SK-N-SH (cell line): ENCODE results near the gene C11orf54. TPM values are rescaled to one million over a fixed set of nuclear protein-coding genes. Genes with fewer than 3 reads are reported as not detected.

ENCODE experiments used
- CTCF ChIA-PET: fragments of 300-600, 350-600 bp; formaldehyde crosslinking; extraction: SDS; loops from one replicate; lab custom pipeline; 2021; lab: Yijun Ruan, JAX
- POLR2A ChIA-PET: fragments of 350-600 bp; sonication (Branson Sonifier 250); formaldehyde crosslinking; extraction: SDS; loops from one replicate; lab custom pipeline; 2020; ENCODE audit warnings: antibody characterized with exemption, inconsistent platforms; lab: Yijun Ruan, JAX
- DNase-seq: peaks from one replicate; pipeline ENCODE4 v3.0.0; 2012
- H2AFZ ChIP-seq: fragments of 200-600 bp; sonication (generic); 2 replicates; pipeline ENCODE4 v1.8.1; 2016; ENCODE audit warnings: antibody characterized with exemption, mild to moderate bottlenecking, low read depth
- H3F3A ChIP-seq: fragments of 200-600 bp; sonication (generic); replicated peaks from 2 replicates; pipeline ENCODE3; 2016; ENCODE audit warnings: antibody characterized with exemption, mild to moderate bottlenecking; ENCODE audit not compliant: insufficient read depth
- H3K27ac ChIP-seq, 2 experiments: fragments of 200-500 bp in 1 of 2; fragments of 200-600 bp in 1 of 2; sonication (Bioruptor generic) in 1 of 2; sonication (generic), shearing (Covaris generic) in 1 of 2; 2 replicates each; pipeline versions ENCODE4 v1.5.1 to v1.6.1; 2014 to 2016; ENCODE audit warnings: low read depth in 2 of 2, inconsistent platforms in 1 of 2, low read length in 1 of 2, mild to moderate bottlenecking in 1 of 2, mixed read lengths in 1 of 2
- H3K27me3 ChIP-seq: fragments of 200-600 bp; sonication (generic), shearing (Covaris generic); 2 replicates; pipeline ENCODE4 v1.6.1; 2016; ENCODE audit warnings: mixed run types; ENCODE audit not compliant: insufficient read depth
- H3K36me3 ChIP-seq, 2 experiments: fragments of 200-500 bp in 1 of 2; fragments of 200-600 bp in 1 of 2; sonication (Bioruptor generic) in 1 of 2; sonication (generic) in 1 of 2; replicated peaks in 1 of 2; 2 replicates each; pipeline versions ENCODE3 to v1.5.1; 2014 to 2016; ENCODE audit warnings: low read length in 1 of 2, mild to moderate bottlenecking in 1 of 2; ENCODE audit not compliant: insufficient read depth in 2 of 2, control insufficient read depth in 1 of 2
- H3K4me1 ChIP-seq, 2 experiments: fragments of 200-500 bp in 1 of 2; fragments of 200-600 bp in 1 of 2; sonication (Bioruptor generic) in 1 of 2; sonication (generic), shearing (Covaris generic) in 1 of 2; 2 replicates each; pipeline versions ENCODE4 v1.5.1 to v1.6.1; 2014 to 2016; ENCODE audit warnings: low read depth in 1 of 2, low read length in 1 of 2, mixed run types in 1 of 2; ENCODE audit not compliant: insufficient read depth in 2 of 2, control insufficient read depth in 1 of 2
- H3K4me2 ChIP-seq: fragments of 200-600 bp; sonication (generic), shearing (Covaris generic); 2 replicates; pipeline ENCODE4 v1.6.1; 2017; ENCODE audit warnings: mixed run types
- H3K4me3 ChIP-seq, 2 experiments: fragments of 200-500 bp in 1 of 2; fragments of 200-600 bp in 1 of 2; sonication (Bioruptor generic) in 1 of 2; sonication (generic), shearing (Covaris generic) in 1 of 2; 2 replicates each; pipeline versions ENCODE4 v1.5.1 to v1.8.1; 2014 to 2016; ENCODE audit warnings: low read depth in 2 of 2, inconsistent platforms in 1 of 2, low read length in 1 of 2, mild to moderate bottlenecking in 1 of 2, mixed read lengths in 1 of 2, moderate library complexity in 1 of 2
- H3K79me2 ChIP-seq: fragments of 200-600 bp; sonication (generic); 2 replicates; pipeline ENCODE4 v1.8.1; 2017; ENCODE audit warnings: mild to moderate bottlenecking; ENCODE audit not compliant: insufficient read depth
- H3K9ac ChIP-seq: fragments of 200-600 bp; sonication (generic); 2 replicates; pipeline ENCODE4 v1.6.1; 2017; ENCODE audit warnings: mixed run types
- H3K9me2 ChIP-seq: fragments of 200-600 bp; sonication (generic); 2 replicates; pipeline ENCODE4 v1.6.1; 2017; ENCODE audit warnings: mixed run types
- H3K9me3 ChIP-seq: fragments of 200-600 bp; sonication (generic); 2 replicates; pipeline ENCODE4 v1.6.1; 2017; ENCODE audit warnings: mixed run types, mild to moderate bottlenecking, moderate library complexity
- H4K20me1 ChIP-seq: fragments of 200-600 bp; sonication (generic); 2 replicates; pipeline ENCODE4 v1.6.1; 2017; ENCODE audit warnings: mild to moderate bottlenecking, mixed run types; ENCODE audit not compliant: insufficient read depth
- CHD2 ChIP-seq: fragments of 150-350 bp; IDR thresholded peaks from 2 replicates; pipeline ENCODE4 v1.6.1; 2018; ENCODE audit warnings: low read length; ENCODE audit not compliant: partially characterized antibody
- CTCF ChIP-seq: fragments of 200-600 bp; sonication (generic); IDR thresholded peaks from 2 replicates; pipeline ENCODE4 v1.6.1; 2017; ENCODE audit warnings: antibody characterized with exemption, mild to moderate bottlenecking, moderate library complexity
- EP300 ChIP-seq, 2 experiments: IDR thresholded peaks; 2 replicates each; pipeline versions ENCODE4 v1.4.0 to v1.6.1; 2012; ENCODE audit warnings: borderline replicate concordance in 1 of 2, low read depth in 1 of 2, low read length in 1 of 2
- EZH2phosphoT487 ChIP-seq: fragments of 200-600 bp; sonication (generic); IDR thresholded peaks from 2 replicates; pipeline ENCODE4 v1.6.1; 2017; ENCODE audit warnings: low read depth, mixed run types, mild to moderate bottlenecking, antibody characterized with exemption, moderate library complexity, borderline replicate concordance
- FOXJ3 ChIP-seq: sonication (generic); formaldehyde crosslinking; IDR thresholded peaks from 2 replicates; pipeline ENCODE4 v1.5.1; 2020; ENCODE audit warnings: mild to moderate bottlenecking, missing genetic modification reagents
- FOXM1 ChIP-seq: IDR thresholded peaks from 2 replicates; pipeline ENCODE4 v1.4.0; 2012; ENCODE audit warnings: low read depth, mild to moderate bottlenecking
- GABPA ChIP-seq: IDR thresholded peaks from 2 replicates; pipeline ENCODE4 v1.4.0; 2012; ENCODE audit warnings: low read depth, mild to moderate bottlenecking
- IRF3 ChIP-seq: fragments of 150-350 bp; IDR thresholded peaks from 2 replicates; pipeline ENCODE4 v1.6.1; 2016; ENCODE audit warnings: mild to moderate bottlenecking, low read depth, low read length
- JUND ChIP-seq: IDR thresholded peaks from 2 replicates; pipeline ENCODE4 v1.4.0; 2012
- MAX ChIP-seq: IDR thresholded peaks from 2 replicates; pipeline ENCODE4 v1.4.0; 2012; ENCODE audit warnings: low read depth
- MEF2A ChIP-seq: IDR thresholded peaks from 2 replicates; pipeline ENCODE4 v1.4.0; 2012; ENCODE audit warnings: low read depth, borderline replicate concordance
- NFIC ChIP-seq: IDR thresholded peaks from 2 replicates; pipeline ENCODE4 v1.4.0; 2012; ENCODE audit warnings: borderline replicate concordance
- NRF1 ChIP-seq: IDR thresholded peaks from 2 replicates; pipeline ENCODE4 v1.6.1; 2012; ENCODE audit warnings: low read depth, mild to moderate bottlenecking, low read length
- POLR2AphosphoS5 ChIP-seq: IDR thresholded peaks from 2 replicates; pipeline ENCODE4 v1.6.1; 2012; ENCODE audit warnings: low read depth, low read length
- RAD21 ChIP-seq: IDR thresholded peaks from 2 replicates; pipeline ENCODE4 v1.6.1; 2012; ENCODE audit warnings: mild to moderate bottlenecking, low read length
- RCOR1 ChIP-seq: fragments of 150-350 bp; IDR thresholded peaks from 2 replicates; pipeline ENCODE4 v1.6.1; 2017; ENCODE audit warnings: antibody characterized with exemption, low read length
- RFX5 ChIP-seq: IDR thresholded peaks from 2 replicates; pipeline ENCODE4 v1.6.1; 2012; ENCODE audit warnings: mild to moderate bottlenecking, improper control_type of control experiment, low read length
- RXRA ChIP-seq: IDR thresholded peaks from 2 replicates; pipeline ENCODE4 v1.4.0; 2012; ENCODE audit warnings: low read depth, mild to moderate bottlenecking, borderline replicate concordance
- SIN3A ChIP-seq: IDR thresholded peaks from 2 replicates; pipeline ENCODE4 v1.6.1; 2012; ENCODE audit warnings: low read depth, mild to moderate bottlenecking, low read length, moderate library complexity, borderline replicate concordance
- TAF1 ChIP-seq: IDR thresholded peaks from 2 replicates; pipeline ENCODE4 v1.6.1; 2012; ENCODE audit warnings: low read depth, mild to moderate bottlenecking, low read length, moderate library complexity, borderline replicate concordance
- TCF12 ChIP-seq: IDR thresholded peaks from 2 replicates; pipeline ENCODE4 v1.4.0; 2012
- TEAD4 ChIP-seq: IDR thresholded peaks from 2 replicates; pipeline ENCODE4 v1.4.0; 2012; ENCODE audit warnings: mild to moderate bottlenecking, borderline replicate concordance; ENCODE audit not compliant: insufficient read depth
- USF1 ChIP-seq: IDR thresholded peaks from 2 replicates; pipeline ENCODE4 v1.4.0; 2012; ENCODE audit warnings: low read depth, borderline replicate concordance
- YY1 ChIP-seq: IDR thresholded peaks from 2 replicates; pipeline ENCODE4 v1.4.0; 2012; ENCODE audit warnings: low read depth, mild to moderate bottlenecking
- WGBS: methylation state at CpG from one replicate; pipeline ENCODE4 v1.1.6; 2017; ENCODE audit warnings: low lambda C conversion rate; 5-methylcytosine and 5-hydroxymethylcytosine counted together
- polyA plus RNA-seq, 3 experiments: library from polyadenylated mRNA; depleted of rRNA; stranded (reverse); fragments of >200 nt; gene quantifications; 2 replicates each; pipeline ENCODE4 v1.2.3, GENCODE V29; 2012

C11orf54 gene
- polyA plus RNA-seq, 1 of the 3 experiments (the other 2 are of a cell fraction): 7.7 TPM

- Histone ChIP-seq H3K4me3 (no peak overlapping the region), H3K9me2 (no peaks in the 10 kb centered on the region), H4K20me1 (no peaks in the 10 kb centered on the region), H3K4me2 (no peak overlapping the region), H3K4me1 (no peaks in the 10 kb centered on the region), H3K27me3 (no peaks in the 10 kb centered on the region), H3K9ac (no peak overlapping the region), H3K9me3 (no peaks in the 10 kb centered on the region), H3F3A (no peaks in the 10 kb centered on the region), H3K27ac (no peak overlapping the region), H3K79me2 (no peaks in the 10 kb centered on the region), H3K36me3 (peaks cover under 1 to 2% of the 10 kb centered on the region in 2 experiments), H2AFZ (no peak overlapping the region)
- ChIA-PET POLR2A (no interaction called here), CTCF (no interaction called here)
- WGBS: 86% methylated on average over 3 of the region's 3 CpGs
- TF ChIP-seq RCOR1 (no peak), TCF12 (no peak), RXRA (no peak), CTCF (no peak), NRF1 (no peak), EP300 (IDR thresholded peaks at IDR 0.05; ENCODE audit: borderline replicate concordance in 1 of 2, low read depth in 1 of 2, low read length in 1 of 2) (no peak), USF1 (no peak), IRF3 (no peak), NFIC (no peak), SIN3A (no peak), EZH2phosphoT487 (no peak), FOXJ3 (no peak), RFX5 (no peak)
- DNase-seq: no peak
Observed at GRCh38 chr11:93767018-93767417, 25.5 kb downstream of the C11orf54 start.

GRCh38 chr11:93770160-93770559 lies 28.7 kb downstream of the C11orf54 start:
- no peak for DNase-seq
- no peak overlapping the region for H3K4me3 ChIP-seq
- H3K9ac ChIP-seq: no peak overlapping the region
- no peak overlapping the region for H3K4me2 ChIP-seq
- no peaks in the 10 kb centered on the region for H3K27me3 ChIP-seq
- no peaks in the 10 kb centered on the region for H3F3A ChIP-seq
- ChIA-PET POLR2A (no interaction called here), CTCF (no interaction called here)
- H3K36me3 ChIP-seq: no peaks in the 10 kb centered on the region
- no peaks in the 10 kb centered on the region for H3K9me3 ChIP-seq
- no peaks in the 10 kb centered on the region for H3K9me2 ChIP-seq
- WGBS: 32% methylated on average over 1 of the region's 1 CpG
- H3K79me2 ChIP-seq: no peaks in the 10 kb centered on the region
- no peak overlapping the region for H3K27ac ChIP-seq
- H2AFZ ChIP-seq: no peak overlapping the region
- H3K4me1 ChIP-seq: no peaks in the 10 kb centered on the region
- no peaks in the 10 kb centered on the region for H4K20me1 ChIP-seq
- TF ChIP-seq EP300 (IDR thresholded peaks at IDR 0.05; ENCODE audit: borderline replicate concordance in 1 of 2, low read depth in 1 of 2, low read length in 1 of 2) (no peak), RAD21 (no peak), IRF3 (no peak), NRF1 (no peak), GABPA (no peak), FOXM1 (no peak), TEAD4 (no peak), YY1 (no peak), MEF2A (no peak), JUND (no peak), RXRA (no peak), CTCF (no peak), POLR2AphosphoS5 (no peak), CHD2 (no peak), MAX (no peak), TAF1 (no peak)
